ENCODE measurements around the gene ALKBH8. TPM values are rescaled to one million over a fixed set of nuclear protein-coding genes. Genes with fewer than 3 reads are reported as not detected.

The ALKBH8 gene
- total and polyA plus RNA-seq, 2 of the 13 experiments (the other 11 are each of a cell fraction or from before 2014, with no cell fraction given), result 2.4 to 9.1 TPM

GRCh38 chr11:107496011-107496410, 69.5 kb downstream of the ALKBH8 start:
- Histone ChIP-seq H3K4me1 (ENCODE audit: insufficient read depth, low read length) (no peaks in the 10 kb centered on the region), H3K9me3 (ENCODE audit: low read length) (no peaks in the 10 kb centered on the region), H3K9ac (ENCODE audit: insufficient read depth, low read depth, low read length) (no peak overlapping the region), H3K79me2 (ENCODE audit: insufficient read depth, low read length) (no peaks in the 10 kb centered on the region), H3K36me3 (replicated peaks in 1 of 2; ENCODE audit: control insufficient read depth in 1 of 2, insufficient read depth in 2 of 2, low read length in 2 of 2) (no peaks in the 10 kb centered on the region), H3K4me2 (ENCODE audit: low read depth, low read length) (no peak overlapping the region), H4K20me1 (ENCODE audit: insufficient read depth, low read length) (no peaks in the 10 kb centered on the region), H2AFZ (ENCODE audit: low read length) (no peak overlapping the region), H3K27ac (ENCODE audit: extremely low read length, insufficient read depth, low read length) (no peak overlapping the region), H3K27me3 (ENCODE audit: control insufficient read depth in 1 of 2, insufficient read depth in 2 of 2, low read length in 2 of 2) (no peaks in the 10 kb centered on the region), H3K4me3 (replicated peaks in 1 of 3; ENCODE audit: insufficient read depth in 1 of 3, low read depth in 2 of 3, low read length in 3 of 3) (no peak overlapping the region)
- DNase-seq (ENCODE audit: low spot score) (peak; percentile 21), FAIRE-seq (no peak), ATAC-seq (no peak)
- WGBS (ENCODE audit: low lambda C conversion rate), result 24% methylated on average over 4 of the region's 4 CpGs
- intact Hi-C loops (cut with micrococcal nuclease; ENCODE audit: unreplicated experiment) (no loop called here), in situ Hi-C loops (cut with HindIII; ENCODE audit: extremely low pct_ligation_motif_present, low pct_unique_long_range_greater_than_20kb) (no loop called here)
- ChIA-PET POLR2A (no interaction called here), CTCF (ENCODE audit: low intra/inter-chr PET ratio, low total read pairs) (no interaction called here)
- no TSS peak for BruUV-seq (replicated peaks)
- TF ChIP-seq HIVEP1 (CRISPR knock-in tag; IDR thresholded peaks at IDR 0.05), result no peak
- no peak for TF ChIP-seq TEAD2 (CRISPR knock-in tag; IDR thresholded peaks at IDR 0.05)
- no peak for TF ChIP-seq ZBTB2 (CRISPR knock-in tag; IDR thresholded peaks at IDR 0.05; ENCODE audit: low read depth)
- TF ChIP-seq SOX13 (IDR thresholded peaks at IDR 0.05), result no peak
- peak in 1 of 2 experiments; percentile 43; a peak in 1 of 4 replicates for TF ChIP-seq SOX13 (CRISPR knock-in tag; conservative IDR thresholded peaks at IDR 0.05 in 1 of 2, IDR thresholded peaks at IDR 0.05 in 1 of 2)

GRCh38 chr11:107494055-107494454, 71.5 kb downstream of the ALKBH8 start:
- H3K4me3 ChIP-seq (replicated peaks in 1 of 3; ENCODE audit: insufficient read depth in 1 of 3, low read depth in 2 of 3, low read length in 3 of 3), result no peak overlapping the region
- FAIRE-seq, result no peak
- DNase-seq (ENCODE audit: low spot score), result no peak
- no peak overlapping the region for H2AFZ ChIP-seq (ENCODE audit: low read length)
- BruUV-seq (replicated peaks), result no TSS peak
- no peaks in the 10 kb centered on the region for H3K79me2 ChIP-seq (ENCODE audit: insufficient read depth, low read length)
- ChIA-PET CTCF (ENCODE audit: low intra/inter-chr PET ratio, low total read pairs) (no interaction called here), POLR2A (no interaction called here)
- intact Hi-C loops (cut with micrococcal nuclease; ENCODE audit: unreplicated experiment), result no loop called here
- H3K9ac ChIP-seq (ENCODE audit: insufficient read depth, low read depth, low read length), result no peak overlapping the region
- no peak overlapping the region for H3K4me2 ChIP-seq (ENCODE audit: low read depth, low read length)
- ATAC-seq, result no peak
- in situ Hi-C loops (cut with HindIII; ENCODE audit: extremely low pct_ligation_motif_present, low pct_unique_long_range_greater_than_20kb), result no loop called here
- H3K27ac ChIP-seq (ENCODE audit: extremely low read length, insufficient read depth, low read length), result no peak overlapping the region
- WGBS (ENCODE audit: low lambda C conversion rate), result 0% methylated on average over 1 of the region's 1 CpG
- no peaks in the 10 kb centered on the region for H3K36me3 ChIP-seq (replicated peaks in 1 of 2; ENCODE audit: control insufficient read depth in 1 of 2, insufficient read depth in 2 of 2, low read length in 2 of 2)
- no peaks in the 10 kb centered on the region for H3K27me3 ChIP-seq (ENCODE audit: control insufficient read depth in 1 of 2, insufficient read depth in 2 of 2, low read length in 2 of 2)
- H3K9me3 ChIP-seq (ENCODE audit: low read length), result no peaks in the 10 kb centered on the region
- no peaks in the 10 kb centered on the region for H4K20me1 ChIP-seq (ENCODE audit: insufficient read depth, low read length)
- H3K4me1 ChIP-seq (ENCODE audit: insufficient read depth, low read length), result no peaks in the 10 kb centered on the region
- TF ChIP-seq MIER2 (CRISPR knock-in tag; IDR thresholded peaks at IDR 0.05) (no peak), HNF1B (CRISPR knock-in tag; IDR thresholded peaks at IDR 0.05) (no peak), MYNN (CRISPR knock-in tag; IDR thresholded peaks at IDR 0.05; ENCODE audit: low read depth) (no peak), ZFP91 (CRISPR knock-in tag; IDR thresholded peaks at IDR 0.05; ENCODE audit: borderline replicate concordance) (no peak)
